ENCODE measurements around the gene EFCAB6.

EFCAB6 gene

GRCh38 chr22:43652845-43653244 lies 159.3 kb downstream of the EFCAB6 start:
- TF ChIP-seq ZFP30 (CRISPR knock-in tag; IDR thresholded peaks at IDR 0.05) (peak; percentile 94), PPARA (CRISPR knock-in tag; IDR thresholded peaks at IDR 0.05; ENCODE audit: borderline replicate concordance) (no peak), GLIS3 (CRISPR knock-in tag; IDR thresholded peaks at IDR 0.05) (no peak)

GRCh38 chr22:43643387-43643786 lies 168.7 kb downstream of the EFCAB6 start:
- TF ChIP-seq ZNF70 (CRISPR knock-in tag; IDR thresholded peaks at IDR 0.05) (no peak), ISL1 (CRISPR knock-in tag; IDR thresholded peaks at IDR 0.05) (no peak), RARB (CRISPR knock-in tag; IDR thresholded peaks at IDR 0.05) (no peak), SNAI2 (CRISPR knock-in tag; IDR thresholded peaks at IDR 0.05) (no peak)
- ATAC-seq = no peak

More at GRCh38 chr22:43652845-43653244, 159.3 kb downstream of the EFCAB6 start:
- no peak for ATAC-seq

- ATAC-seq = no peak
- TF ChIP-seq RARB (CRISPR knock-in tag; IDR thresholded peaks at IDR 0.05) (no peak), ISL1 (CRISPR knock-in tag; IDR thresholded peaks at IDR 0.05) (no peak), TOX (CRISPR knock-in tag; IDR thresholded peaks at IDR 0.05; ENCODE audit: borderline replicate concordance) (no peak), ZNF8 (CRISPR knock-in tag; IDR thresholded peaks at IDR 0.05) (no peak), CSRNP3 (CRISPR knock-in tag; IDR thresholded peaks at IDR 0.05) (no peak), ZFP30 (CRISPR knock-in tag; IDR thresholded peaks at IDR 0.05) (no peak), ARNTL (CRISPR knock-in tag; IDR thresholded peaks at IDR 0.05; ENCODE audit: borderline replicate concordance, low read depth) (no peak), PPARA (CRISPR knock-in tag; IDR thresholded peaks at IDR 0.05; ENCODE audit: borderline replicate concordance) (no peak), TCF4 (CRISPR knock-in tag; IDR thresholded peaks at IDR 0.05; ENCODE audit: borderline replicate concordance) (no peak)
These were observed 169.5 kb downstream of the EFCAB6 start for GRCh38 chr22:43642319-43643206.

- TF ChIP-seq ZFP30 (CRISPR knock-in tag; IDR thresholded peaks at IDR 0.05) = no peak
- no peak for TF ChIP-seq CSDC2 (CRISPR knock-in tag; IDR thresholded peaks at IDR 0.05)
- TF ChIP-seq ZNF8 (CRISPR knock-in tag; IDR thresholded peaks at IDR 0.05) = no peak
- TF ChIP-seq ZNF70 (CRISPR knock-in tag; IDR thresholded peaks at IDR 0.05) = no peak
- TF ChIP-seq POU6F1 (CRISPR knock-in tag; IDR thresholded peaks at IDR 0.05; ENCODE audit: borderline replicate concordance, low read depth) = no peak
- TF ChIP-seq ISL1 (CRISPR knock-in tag; IDR thresholded peaks at IDR 0.05) = no peak
- no peak for ATAC-seq
These were observed 172.7 kb downstream of the EFCAB6 start for GRCh38 chr22:43639228-43639948.

- no peak for ATAC-seq
These were observed 174.5 kb downstream of the EFCAB6 start for GRCh38 chr22:43637275-43638260.

More at GRCh38 chr22:43637275-43638260, 174.5 kb downstream of the EFCAB6 start:
- TF ChIP-seq OSR1 (CRISPR knock-in tag; IDR thresholded peaks at IDR 0.05) (no peak), CSRNP3 (CRISPR knock-in tag; IDR thresholded peaks at IDR 0.05) (no peak), TCF4 (CRISPR knock-in tag; IDR thresholded peaks at IDR 0.05; ENCODE audit: borderline replicate concordance) (no peak), ARNTL (CRISPR knock-in tag; IDR thresholded peaks at IDR 0.05; ENCODE audit: borderline replicate concordance, low read depth) (no peak), ZFP30 (CRISPR knock-in tag; IDR thresholded peaks at IDR 0.05) (no peak), SNAI2 (CRISPR knock-in tag; IDR thresholded peaks at IDR 0.05) (no peak), RARB (CRISPR knock-in tag; IDR thresholded peaks at IDR 0.05) (no peak), ISL1 (CRISPR knock-in tag; IDR thresholded peaks at IDR 0.05) (no peak), POU6F1 (CRISPR knock-in tag; IDR thresholded peaks at IDR 0.05; ENCODE audit: borderline replicate concordance, low read depth) (no peak), ZFP3 (CRISPR knock-in tag; IDR thresholded peaks at IDR 0.05) (no peak)

Measured in SK-N-SH treated with all-trans-retinoic acid at 6 μM for 48 hours (cell line).